ENCODE data around the gene ATE1. TPM values are rescaled to one million over a fixed set of nuclear protein-coding genes. Genes with fewer than 3 reads are reported as not detected.
A peak's percentile ranks its signal among the peaks of the same experiment; 100 is the strongest.

Gene ATE1
- total and polyA plus RNA-seq, 10 of the 15 experiments (the other 5 are each of a cell fraction or from before 2014, with no cell fraction given), result 4.3 to 22.7 (median 15.9) TPM

DNA sequence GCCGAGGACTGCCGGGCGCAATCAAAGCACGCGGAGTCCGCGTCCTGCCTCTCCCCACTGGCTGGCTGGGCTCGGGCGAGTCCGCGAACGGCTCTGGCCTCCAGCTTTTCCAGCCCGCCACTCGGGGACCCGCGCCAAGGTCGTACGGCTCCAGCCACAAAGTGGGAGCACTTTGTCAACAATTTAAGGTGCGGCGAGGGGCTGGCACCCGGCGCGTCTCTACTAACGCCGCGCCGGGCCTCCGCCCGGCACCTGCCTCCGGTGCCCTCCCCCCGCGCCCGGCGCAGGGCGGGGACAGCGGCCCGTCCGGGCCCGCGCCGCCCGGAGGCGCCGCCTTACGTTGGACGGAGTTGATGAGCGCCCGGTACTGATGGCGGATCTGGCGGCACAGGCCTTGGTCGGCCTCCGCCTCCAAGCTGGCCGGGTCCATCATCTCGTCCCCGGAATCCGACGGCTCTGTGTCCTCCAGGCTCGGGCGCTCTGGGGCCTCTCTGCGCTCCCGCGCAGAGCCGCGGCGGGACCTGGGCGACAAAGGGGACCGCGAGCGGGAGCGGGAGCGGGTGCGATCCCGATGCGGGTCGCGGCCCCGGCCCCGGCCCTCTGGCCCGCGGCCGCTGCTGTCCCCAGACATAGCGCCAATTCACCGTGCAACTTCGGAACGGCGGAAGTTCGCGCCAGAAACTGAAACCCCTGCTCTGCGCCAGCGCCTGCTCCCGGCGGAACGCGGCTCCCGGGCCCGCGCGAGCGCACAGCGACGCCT is 46.9 kb upstream of the ATE1 start, which contains the start of gene NSMCE4A (continued):
- TF ChIP-seq, protein P1, sequence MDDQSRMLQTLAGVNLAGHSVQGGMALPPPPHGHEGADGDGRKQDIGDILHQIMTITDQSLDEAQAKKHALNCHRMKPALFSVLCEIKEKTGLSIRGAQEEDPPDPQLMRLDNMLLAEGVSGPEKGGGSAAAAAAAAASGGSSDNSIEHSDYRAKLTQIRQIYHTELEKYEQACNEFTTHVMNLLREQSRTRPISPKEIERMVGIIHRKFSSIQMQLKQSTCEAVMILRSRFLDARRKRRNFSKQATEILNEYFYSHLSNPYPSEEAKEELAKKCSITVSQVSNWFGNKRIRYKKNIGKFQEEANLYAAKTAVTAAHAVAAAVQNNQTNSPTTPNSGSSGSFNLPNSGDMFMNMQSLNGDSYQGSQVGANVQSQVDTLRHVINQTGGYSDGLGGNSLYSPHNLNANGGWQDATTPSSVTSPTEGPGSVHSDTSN (IDR thresholded peaks at IDR 0.05; ENCODE audit: insufficient replicate concordance, low read depth, low read length), result no peak
- no peak for TF ChIP-seq HDAC6 (IDR thresholded peaks at IDR 0.05; ENCODE audit: unreplicated experiment)
- peak; percentile 72; the same call in 1 of the 2 replicates for TF ChIP-seq ZNF207 (IDR thresholded peaks at IDR 0.05; ENCODE audit: borderline replicate concordance)
- peak; percentile 94 for TF ChIP-seq SMARCA5 (IDR thresholded peaks at IDR 0.05)
- TF ChIP-seq STAT1 (conservative IDR thresholded peaks at IDR 0.05), result no peak; the same call in 1 of the 2 replicates
- TF ChIP-seq ZBED1 (IDR thresholded peaks at IDR 0.05; ENCODE audit: borderline replicate concordance), result no peak
- TF ChIP-seq HCFC1 (IDR thresholded peaks at IDR 0.05; ENCODE audit: low read length), result 0 out of 2 replicates have a peak, but pooled peaks have one; percentile 54
- no peak for TF ChIP-seq ZBTB40 (IDR thresholded peaks at IDR 0.05; ENCODE audit: borderline replicate concordance)
- no peak for TF ChIP-seq ZBTB4 (CRISPR knock-in tag; IDR thresholded peaks at IDR 0.05)
- peak in 1 of 2 experiments; percentile 76; a peak in 2 of 3 replicates for TF ChIP-seq EGR1 (IDR thresholded peaks at IDR 0.05; ENCODE audit: borderline replicate concordance in 1 of 2, low read depth in 2 of 2, low read length in 2 of 2)
- peak; percentile 65; the same call in 1 of the 2 replicates for TF ChIP-seq ESRRA (IDR thresholded peaks at IDR 0.05; ENCODE audit: low read length)
- no peak for TF ChIP-seq POLR2AphosphoS2 (IDR thresholded peaks at IDR 0.05; ENCODE audit: low read depth, low read length)
- peak; percentile 24; the same call in 1 of the 2 replicates for TF ChIP-seq MAX (IDR thresholded peaks at IDR 0.05; ENCODE audit: low read depth, low read length)
- peak; percentile 67 for TF ChIP-seq DPF2 (IDR thresholded peaks at IDR 0.05)
- TF ChIP-seq, protein P2, sequence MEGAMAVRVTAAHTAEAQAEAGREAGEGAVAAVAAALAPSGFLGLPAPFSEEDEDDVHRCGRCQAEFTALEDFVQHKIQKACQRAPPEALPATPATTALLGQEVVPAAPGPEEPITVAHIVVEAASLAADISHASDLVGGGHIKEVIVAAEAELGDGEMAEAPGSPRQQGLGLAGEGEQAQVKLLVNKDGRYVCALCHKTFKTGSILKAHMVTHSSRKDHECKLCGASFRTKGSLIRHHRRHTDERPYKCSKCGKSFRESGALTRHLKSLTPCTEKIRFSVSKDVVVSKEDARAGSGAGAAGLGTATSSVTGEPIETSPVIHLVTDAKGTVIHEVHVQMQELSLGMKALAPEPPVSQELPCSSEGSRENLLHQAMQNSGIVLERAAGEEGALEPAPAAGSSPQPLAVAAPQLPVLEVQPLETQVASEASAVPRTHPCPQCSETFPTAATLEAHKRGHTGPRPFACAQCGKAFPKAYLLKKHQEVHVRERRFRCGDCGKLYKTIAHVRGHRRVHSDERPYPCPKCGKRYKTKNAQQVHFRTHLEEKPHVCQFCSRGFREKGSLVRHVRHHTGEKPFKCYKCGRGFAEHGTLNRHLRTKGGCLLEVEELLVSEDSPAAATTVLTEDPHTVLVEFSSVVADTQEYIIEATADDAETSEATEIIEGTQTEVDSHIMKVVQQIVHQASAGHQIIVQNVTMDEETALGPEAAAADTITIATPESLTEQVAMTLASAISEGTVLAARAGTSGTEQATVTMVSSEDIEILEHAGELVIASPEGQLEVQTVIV (IDR thresholded peaks at IDR 0.05; ENCODE audit: borderline replicate concordance, partially characterized antibody), result no peak
- TF ChIP-seq IRF4 (IDR thresholded peaks at IDR 0.05; ENCODE audit: low read depth, low read length), result no peak

Data from GM12878 (cell line).